HG03103 (cell line): ENCODE results near the gene SNX17.
A peak's percentile ranks its signal among the peaks of the same experiment; 100 is the strongest.
"Not testable (repeated sequence)": the region's sequence is repeated elsewhere in the genome, so short reads cannot be mapped to it uniquely, and the experiment has no call there.

ENCODE experiments used
- ATAC-seq: cut with Tn5 transposase; IDR thresholded peaks from one replicate; pipeline ENCODE4 v1.9.1; 2021; ENCODE audit warnings: low read depth; ENCODE audit not compliant: unreplicated experiment

Gene SNX17

GRCh38 chr2:27370026-27370815 lies at the start of gene SNX17, which contains the start of gene EIF2B4:
Gene SNX17, plus strand, starts transcription at chr2:27370616. Its CDS starts 128 bp downstream, at chr2:27370744.
Gene EIF2B4, minus strand, starts transcription at chr2:27370338. Its CDS starts 24 bp downstream, at chr2:27370314.
- peak; percentile 86 for ATAC-seq

- ATAC-seq, result no peak
Observed at GRCh38 chr2:27320958-27321543, 49.4 kb upstream of the SNX17 start.

- peak; percentile 33 for ATAC-seq
Observed at GRCh38 chr2:27322301-27322765, 48.1 kb upstream of the SNX17 start.

GRCh38 chr2:27322766-27323595 lies 47.4 kb upstream of the SNX17 start, which contains the start of gene MPV17:
Gene MPV17, minus strand, starts transcription at chr2:27323097. Its CDS starts 580 bp downstream, at chr2:27322517.
- peak; percentile 85 for ATAC-seq

GRCh38 chr2:27323596-27324285 lies 46.7 kb upstream of the SNX17 start:
- no peak for ATAC-seq

- no peak for ATAC-seq
Observed at GRCh38 chr2:27324720-27325119, 45.7 kb upstream of the SNX17 start.

GRCh38 chr2:27335311-27335710 lies 35.1 kb upstream of the SNX17 start:
- no peak for ATAC-seq

GRCh38 chr2:27336173-27336572 lies 34.2 kb upstream of the SNX17 start:
- no peak for ATAC-seq

- no peak for ATAC-seq
Observed at GRCh38 chr2:27347641-27348040, 22.8 kb upstream of the SNX17 start.

- ATAC-seq, result no peak
Observed at GRCh38 chr2:27350106-27350693, 20.2 kb upstream of the SNX17 start.

GRCh38 chr2:27351802-27352598 lies 18.4 kb upstream of the SNX17 start:
- ATAC-seq, result no peak

- ATAC-seq, result not testable (repeated sequence)
Observed at GRCh38 chr2:27353386-27353761, 17.0 kb upstream of the SNX17 start.

- ATAC-seq, result no peak
Observed at GRCh38 chr2:27353762-27354596, 16.4 kb upstream of the SNX17 start.

GRCh38 chr2:27354597-27354927 lies 15.9 kb upstream of the SNX17 start:
- no peak for ATAC-seq

GRCh38 chr2:27356056-27356381 lies 14.4 kb upstream of the SNX17 start:
- ATAC-seq, result peak; percentile 24

- peak; percentile 77 for ATAC-seq
Observed at GRCh38 chr2:27356382-27357181, 13.8 kb upstream of the SNX17 start, which contains the start of gene GTF3C2. Gene GTF3C2, minus strand, starts transcription at chr2:27356764. Its CDS starts 13,210 bp downstream, at chr2:27343554.

- no peak for ATAC-seq
Observed at GRCh38 chr2:27362678-27363420, 7.6 kb upstream of the SNX17 start.
